ENCODE results near the gene SEMA6A.
"Not testable (repeated sequence)": the region's sequence is repeated elsewhere in the genome, so short reads cannot be mapped to it uniquely, and the experiment has no call there.

Gene SEMA6A

GRCh38 chr5:116550082-116550481, 24.5 kb downstream of the SEMA6A start:
- H3K4me3 ChIP-seq (ENCODE audit: low read depth, low read length) = no peak overlapping the region
- no peak for DNase-seq (ENCODE audit: low read depth, low spot score)
- ChIA-PET CTCF (no interaction called here), POLR2A (no interaction called here)
- no peak for TF ChIP-seq CTCF (IDR thresholded peaks at IDR 0.05; ENCODE audit: insufficient read depth, low read length, missing control alignments)

GRCh38 chr5:116546743-116547124, 27.9 kb downstream of the SEMA6A start:
- POLR2A ChIA-PET = no interaction called here
- CTCF ChIA-PET = no interaction called here
- TF ChIP-seq CTCF (IDR thresholded peaks at IDR 0.05; ENCODE audit: insufficient read depth, low read length, missing control alignments) = no peak
- H3K4me3 ChIP-seq (ENCODE audit: low read depth, low read length) = no peak overlapping the region
- no peak for DNase-seq (ENCODE audit: low read depth, low spot score)

DNA sequence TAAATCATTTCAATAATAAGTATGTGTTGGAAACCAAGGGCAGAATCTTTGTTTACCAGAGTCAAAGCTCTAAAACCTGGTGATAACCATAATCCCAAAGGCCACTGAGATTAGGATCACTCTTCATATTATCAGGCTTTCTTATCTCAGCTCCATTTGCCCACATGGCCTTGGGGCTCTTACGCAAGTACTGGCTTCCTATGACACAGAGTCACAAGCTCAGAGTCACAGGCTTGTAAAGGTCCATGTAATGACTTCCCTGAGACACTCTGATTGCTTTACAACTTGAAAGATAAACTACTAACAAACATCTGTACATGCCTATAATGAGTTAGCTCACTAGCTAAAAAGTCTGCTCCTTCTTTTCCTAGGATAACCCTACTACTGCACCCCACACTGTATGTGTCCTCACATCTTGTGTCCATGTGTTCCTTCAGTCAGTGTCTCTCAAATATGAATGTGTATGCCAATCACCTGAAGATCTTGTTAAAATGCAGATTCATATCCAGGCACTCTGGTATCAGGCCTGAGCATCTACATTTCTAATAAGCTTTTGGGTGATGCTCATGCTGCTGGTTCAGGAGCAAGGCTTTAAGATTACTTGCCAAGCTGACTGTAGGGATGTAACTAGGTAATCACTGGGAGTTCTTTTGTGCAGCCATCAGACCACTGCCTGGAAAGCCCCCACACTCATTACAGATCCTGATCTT, 28.4 kb downstream of the SEMA6A start:
- no peak overlapping the region for H3K4me3 ChIP-seq (ENCODE audit: low read depth, low read length)
- CTCF ChIA-PET = no interaction called here
- POLR2A ChIA-PET = no interaction called here
- DNase-seq (ENCODE audit: low read depth, low spot score) = no peak
- TF ChIP-seq CTCF (IDR thresholded peaks at IDR 0.05; ENCODE audit: insufficient read depth, low read length, missing control alignments) = no peak

- H3K4me3 ChIP-seq (ENCODE audit: low read depth, low read length); DNase-seq (ENCODE audit: low read depth, low spot score); POLR2A ChIA-PET; CTCF ChIA-PET: not testable (repeated sequence)
Observed at GRCh38 chr5:116545465-116545864, 29.2 kb downstream of the SEMA6A start.

GRCh38 chr5:116544531-116545241, 29.9 kb downstream of the SEMA6A start:
- H3K4me3 ChIP-seq (ENCODE audit: low read depth, low read length) = no peak overlapping the region
- no peak for DNase-seq (ENCODE audit: low read depth, low spot score)
- POLR2A ChIA-PET = no interaction called here
- CTCF ChIA-PET = no interaction called here
- TF ChIP-seq CTCF (IDR thresholded peaks at IDR 0.05; ENCODE audit: insufficient read depth, low read length, missing control alignments) = no peak

DNA sequence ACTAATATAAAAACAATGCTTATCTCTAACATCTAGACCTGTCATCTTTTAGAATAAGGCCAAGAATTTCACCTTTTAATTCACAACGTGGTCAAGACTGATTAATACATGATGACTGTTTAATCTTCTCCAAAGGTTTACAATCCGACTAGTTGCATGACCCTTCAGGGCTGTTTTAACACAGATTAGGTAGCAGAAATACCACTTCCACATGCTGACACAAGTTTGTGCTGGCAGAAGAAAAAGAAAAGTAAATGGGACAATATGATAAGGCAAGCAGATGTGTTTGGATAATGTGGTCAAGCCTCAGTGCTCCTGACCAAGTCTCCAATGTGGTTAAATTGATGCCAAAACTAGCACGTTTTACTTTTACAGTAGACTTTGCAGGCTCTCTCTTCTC, 31.1 kb downstream of the SEMA6A start:
- CTCF ChIA-PET = no interaction called here
- DNase-seq (ENCODE audit: low read depth, low spot score) = no peak
- POLR2A ChIA-PET = no interaction called here
- no peak overlapping the region for H3K4me3 ChIP-seq (ENCODE audit: low read depth, low read length)
- no peak for TF ChIP-seq CTCF (IDR thresholded peaks at IDR 0.05; ENCODE audit: insufficient read depth, low read length, missing control alignments)

DNA sequence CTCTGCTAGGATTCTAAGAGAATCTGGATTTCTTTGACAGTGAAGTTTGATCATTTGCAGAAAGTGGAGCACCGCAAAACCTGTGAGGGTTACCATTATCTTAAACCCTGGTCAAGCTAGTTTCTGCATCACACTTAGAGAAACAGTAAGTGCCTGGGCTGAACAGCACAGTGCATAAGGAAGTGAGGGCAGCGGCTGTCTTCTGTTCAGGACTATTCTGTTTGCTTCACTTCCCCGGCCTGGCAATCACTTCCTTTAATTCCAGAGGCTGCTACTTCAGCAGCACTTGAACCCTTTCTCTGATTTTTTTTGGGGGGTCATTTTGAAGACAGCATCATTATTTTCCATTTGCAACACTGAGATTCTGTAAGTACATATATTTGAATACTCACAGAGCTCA, 32.0 kb downstream of the SEMA6A start:
- no peak for TF ChIP-seq CTCF (IDR thresholded peaks at IDR 0.05; ENCODE audit: insufficient read depth, low read length, missing control alignments)
- CTCF ChIA-PET = no interaction called here

More for the DNA sequence above, 32.0 kb downstream of the SEMA6A start:
- H3K4me3 ChIP-seq (ENCODE audit: low read depth, low read length) = no peak overlapping the region
- DNase-seq (ENCODE audit: low read depth, low spot score) = no peak
- POLR2A ChIA-PET = no interaction called here

Measured in AG04449 (cell line).